ENCODE measurements around the gene SLC25A22. TPM values are rescaled to one million over a fixed set of nuclear protein-coding genes. Genes with fewer than 3 reads are reported as not detected.

The SLC25A22 gene
- total and polyA plus RNA-seq, 2 donors (not counting 1 experiment from before 2014, with no cell fraction given), result 25.7 to 45.7 TPM

- Histone ChIP-seq H3K27me3 (replicated peaks in 1 of 4; ENCODE audit: control extremely low read depth in 1 of 4, control insufficient read depth in 3 of 4, insufficient read depth in 4 of 4, low read length in 3 of 4) (no peaks in the 10 kb centered on the region), H3K27ac (ENCODE audit: low read length in 2 of 2) (no peak overlapping the region), H3K36me3 (replicated peaks in 1 of 2; ENCODE audit: control extremely low read depth in 1 of 2, control insufficient read depth in 1 of 2, extremely low read depth in 1 of 2, insufficient read depth in 2 of 2, low read length in 1 of 2) (peaks cover 4 to 52% of the 10 kb centered on the region in 2 experiments), H3K4me1 (ENCODE audit: control insufficient read depth in 2 of 2, insufficient read depth in 2 of 2, low read length in 2 of 2) (no peaks in the 10 kb centered on the region), H3K79me2 (ENCODE audit: control insufficient read depth, insufficient read depth, low read length) (no peaks in the 10 kb centered on the region), H3K9me3 (ENCODE audit: control extremely low read depth in 1 of 3, control insufficient read depth in 2 of 3, insufficient read depth in 1 of 3, low read length in 2 of 3) (no peaks in the 10 kb centered on the region), H3K9ac (ENCODE audit: low read length) (no peak overlapping the region), H3K4me3 (ENCODE audit: control extremely low read depth in 1 of 5, extremely low read depth in 1 of 5, insufficient read depth in 1 of 5, low read depth in 2 of 5, low read length in 4 of 5) (no peak overlapping the region), H4K20me1 (ENCODE audit: control insufficient read depth, insufficient read depth, low read length, poor library complexity, severe bottlenecking) (peaks cover 17% of the 10 kb centered on the region), H3K4me2 (replicated peaks; ENCODE audit: low read depth, low read length, poor library complexity, severe bottlenecking) (no peak overlapping the region), H2AFZ (ENCODE audit: insufficient read depth, low read depth, low read length, poor library complexity, severe bottlenecking) (no peak overlapping the region)
- no peaks in the 10 kb centered on the region for H3K9me3 Mint-ChIP-seq (ENCODE audit: insufficient read depth)
- H3K27me3 Mint-ChIP-seq, result no peaks in the 10 kb centered on the region
- CTCF ChIA-PET, result interaction anchor here (1.3 to 3.4 kb wide), 6 partner anchors 14 to 209 kb away, joined by 4 to 16 read pairs (median 8); partner anchors contain the start of gene TALDO1
- H3K27ac Mint-ChIP-seq, result no peak overlapping the region
- intact Hi-C loops (cut with micrococcal nuclease), result no loop called here
- no peak overlapping the region for H3K4me3 Mint-ChIP-seq
- POLR2A ChIA-PET, result interaction anchor here (0.5 to 0.7 kb wide), 3 partner anchors 21 to 209 kb away, joined by 3 to 4 read pairs (median 4); no protein-coding TSS in a partner anchor
- TF ChIP-seq EZH2 (IDR thresholded peaks at IDR 0.05; ENCODE audit: borderline replicate concordance, insufficient read depth, low read depth, low read length, poor library complexity, severe bottlenecking) (no peak), CTCF (IDR thresholded peaks at IDR 0.05) (no peak)
- 98% methylated on average over 20 of the region's 22 CpGs for WGBS (ENCODE audit: insufficient coverage)
- DNase-seq, result no peak
- ATAC-seq (ENCODE audit: low read depth), result no peak
- peaks cover 2% of the 10 kb centered on the region for H3K4me1 Mint-ChIP-seq
Observed at GRCh38 chr11:763549-764321, 34.3 kb downstream of the SLC25A22 start.

GRCh38 chr11:763073-763463 is 35.0 kb downstream of the SLC25A22 start:
- peaks cover 2% of the 10 kb centered on the region for H3K4me1 Mint-ChIP-seq
- ChIA-PET POLR2A (interaction anchor here (0.5 to 0.7 kb wide), 3 partner anchors 20 to 208 kb away, joined by 3 to 4 read pairs (median 4); no protein-coding TSS in a partner anchor), CTCF (interaction anchor here (1.6 to 1.9 kb wide), 2 partner anchors 13 to 15 kb away, joined by 7 to 9 read pairs; partner anchors contain the start of gene TALDO1)
- intact Hi-C loops (cut with micrococcal nuclease), result no loop called here
- peaks cover 17% of the 10 kb centered on the region for H4K20me1 ChIP-seq (ENCODE audit: control insufficient read depth, insufficient read depth, low read length, poor library complexity, severe bottlenecking)
- H3K4me1 ChIP-seq (ENCODE audit: control insufficient read depth in 2 of 2, insufficient read depth in 2 of 2, low read length in 2 of 2), result no peaks in the 10 kb centered on the region
- no peak overlapping the region for H3K27ac Mint-ChIP-seq
- H3K27ac ChIP-seq (ENCODE audit: low read length in 2 of 2), result no peak overlapping the region
- H3K9me3 ChIP-seq (ENCODE audit: control extremely low read depth in 1 of 3, control insufficient read depth in 2 of 3, insufficient read depth in 1 of 3, low read length in 2 of 3), result no peaks in the 10 kb centered on the region
- H3K4me3 ChIP-seq (ENCODE audit: control extremely low read depth in 1 of 5, extremely low read depth in 1 of 5, insufficient read depth in 1 of 5, low read depth in 2 of 5, low read length in 4 of 5), result no peak overlapping the region
- DNase-seq, result no peak
- H3K27me3 Mint-ChIP-seq, result no peaks in the 10 kb centered on the region
- H3K36me3 ChIP-seq (replicated peaks in 1 of 2; ENCODE audit: control extremely low read depth in 1 of 2, control insufficient read depth in 1 of 2, extremely low read depth in 1 of 2, insufficient read depth in 2 of 2, low read length in 1 of 2), result peaks cover 4 to 53% of the 10 kb centered on the region in 2 experiments
- no peak for ATAC-seq (ENCODE audit: low read depth)
- H2AFZ ChIP-seq (ENCODE audit: insufficient read depth, low read depth, low read length, poor library complexity, severe bottlenecking), result no peak overlapping the region
- 96% methylated on average over 9 of the region's 24 CpGs for WGBS (ENCODE audit: insufficient coverage)
- no peaks in the 10 kb centered on the region for H3K79me2 ChIP-seq (ENCODE audit: control insufficient read depth, insufficient read depth, low read length)
- H3K9ac ChIP-seq (ENCODE audit: low read length), result no peak overlapping the region
- no peaks in the 10 kb centered on the region for H3K9me3 Mint-ChIP-seq (ENCODE audit: insufficient read depth)
- TF ChIP-seq EZH2 (IDR thresholded peaks at IDR 0.05; ENCODE audit: borderline replicate concordance, insufficient read depth, low read depth, low read length, poor library complexity, severe bottlenecking) (no peak), CTCF (IDR thresholded peaks at IDR 0.05) (no peak)
- no peak overlapping the region for H3K4me2 ChIP-seq (replicated peaks; ENCODE audit: low read depth, low read length, poor library complexity, severe bottlenecking)
- H3K4me3 Mint-ChIP-seq, result no peak overlapping the region
- no peaks in the 10 kb centered on the region for H3K27me3 ChIP-seq (replicated peaks in 1 of 4; ENCODE audit: control extremely low read depth in 1 of 4, control insufficient read depth in 3 of 4, insufficient read depth in 4 of 4, low read length in 3 of 4)
